ENCODE measurements around the gene TEX13D.

Gene TEX13D

GRCh38 chrX:124383354-124383753 lies 50.9 kb downstream of the TEX13D start:
- H3K27me3 Mint-ChIP-seq (ENCODE audit: low read depth, poor library complexity), result no peaks in the 10 kb centered on the region
- peaks cover 9% of the 10 kb centered on the region for H3K4me1 Mint-ChIP-seq
- no peak overlapping the region for H3K27ac Mint-ChIP-seq
- peaks cover 4% of the 10 kb centered on the region for H3K36me3 Mint-ChIP-seq (ENCODE audit: low read depth)
- H3K4me3 Mint-ChIP-seq, result no peak overlapping the region
- DNase-seq, result no peak
- no peaks in the 10 kb centered on the region for H3K9me3 Mint-ChIP-seq
- no peak for TF ChIP-seq CTCF (IDR thresholded peaks at IDR 0.05)

- Mint-ChIP-seq H3K9me3 (no peaks in the 10 kb centered on the region), H3K4me1 (peaks cover 9% of the 10 kb centered on the region), H3K27me3 (ENCODE audit: low read depth, poor library complexity) (no peaks in the 10 kb centered on the region), H3K27ac (no peak overlapping the region), H3K36me3 (ENCODE audit: low read depth) (peaks cover 4% of the 10 kb centered on the region), H3K4me3 (no peak overlapping the region)
- TF ChIP-seq CTCF (IDR thresholded peaks at IDR 0.05), result no peak
- no peak for DNase-seq
Observed at GRCh38 chrX:124386401-124386800, 53.9 kb downstream of the TEX13D start.

Data from nephron progenitor cell (in vitro differentiated cells).